Loucy (cell line): Measurements from ENCODE around the gene ZNF619.

Source experiments
- H2AFZ ChIP-seq: fragments of 200-600 bp; sonication (generic); 2 replicates; pipeline ENCODE4 v1.6.0; 2016; ENCODE audit warnings: antibody characterized with exemption, mild to moderate bottlenecking, low read length, moderate library complexity
- H3F3A ChIP-seq: fragments of 200-600 bp; 2 replicates; pipeline ENCODE4 v1.6.0; 2016; ENCODE audit warnings: antibody characterized with exemption, low read depth, mild to moderate bottlenecking
- H3K27me3 ChIP-seq: fragments of 200-600 bp; sonication (generic); 2 replicates; pipeline ENCODE4 v1.6.1; 2014; ENCODE audit warnings: low read length, mild to moderate bottlenecking; ENCODE audit not compliant: insufficient read depth, poor library complexity, severe bottlenecking
- H3K36me3 ChIP-seq: fragments of 200-600 bp; sonication (generic); 2 replicates; pipeline ENCODE4 v1.6.1; 2016; ENCODE audit warnings: low read length; ENCODE audit not compliant: insufficient read depth
- H3K4me1 ChIP-seq: fragments of 200-600 bp; sonication (generic); 2 replicates; pipeline ENCODE4 v1.5.1; 2014; ENCODE audit warnings: low read length, mild to moderate bottlenecking; ENCODE audit not compliant: insufficient read depth, poor library complexity, severe bottlenecking
- H3K4me2 ChIP-seq: fragments of 200-600 bp; sonication (generic); 2 replicates; pipeline ENCODE4 v1.6.0; 2014; ENCODE audit warnings: antibody characterized with exemption, low read length, low read depth, mild to moderate bottlenecking; ENCODE audit not compliant: poor library complexity, severe bottlenecking
- H3K4me3 ChIP-seq: fragments of 200-600 bp; sonication (generic); 2 replicates; pipeline ENCODE4 v1.5.1; 2014; ENCODE audit warnings: low read length, mild to moderate bottlenecking, mixed read lengths; ENCODE audit not compliant: poor library complexity, severe bottlenecking
- H3K79me2 ChIP-seq: fragments of 200-600 bp; sonication (generic); 2 replicates; pipeline ENCODE4 v1.6.1; 2014; ENCODE audit warnings: low read length; ENCODE audit not compliant: insufficient read depth
- H3K9ac ChIP-seq: fragments of 200-600 bp; sonication (generic); 2 replicates; pipeline ENCODE4 v1.6.0; 2014; ENCODE audit warnings: mild to moderate bottlenecking, low read depth, low read length, moderate library complexity; ENCODE audit not compliant: poor library complexity, severe bottlenecking
- H3K9me2 ChIP-seq: fragments of 200-600 bp; sonication (generic); replicated peaks from 2 replicates; pipeline ENCODE4 v1.6.1; 2016; ENCODE audit warnings: low read depth, low read length, mixed read lengths
- H3K9me3 ChIP-seq: fragments of 200-600 bp; sonication (generic); 2 replicates; pipeline ENCODE4 v1.6.1; 2014; ENCODE audit warnings: mild to moderate bottlenecking, antibody characterized with exemption, low read length, low read depth; ENCODE audit not compliant: insufficient read depth
- H4K20me1 ChIP-seq: fragments of 200-600 bp; sonication (generic); 2 replicates; pipeline ENCODE4 v1.6.0; 2014; ENCODE audit warnings: antibody characterized with exemption, low read length, mild to moderate bottlenecking; ENCODE audit not compliant: insufficient read depth, poor library complexity, severe bottlenecking
- CTCF ChIP-seq: fragments of 200-600 bp; sonication (generic); conservative IDR thresholded peaks from 2 replicates; pipeline ENCODE4 v1.5.1; 2014; ENCODE audit warnings: mild to moderate bottlenecking, antibody characterized with exemption, low read length
- EZH2phosphoT487 ChIP-seq: fragments of 200-600 bp; IDR thresholded peaks from 2 replicates; pipeline ENCODE4 v1.6.1; 2018; ENCODE audit warnings: antibody characterized with exemption, mild to moderate bottlenecking, moderate library complexity, borderline replicate concordance

The ZNF619 gene

DNA sequence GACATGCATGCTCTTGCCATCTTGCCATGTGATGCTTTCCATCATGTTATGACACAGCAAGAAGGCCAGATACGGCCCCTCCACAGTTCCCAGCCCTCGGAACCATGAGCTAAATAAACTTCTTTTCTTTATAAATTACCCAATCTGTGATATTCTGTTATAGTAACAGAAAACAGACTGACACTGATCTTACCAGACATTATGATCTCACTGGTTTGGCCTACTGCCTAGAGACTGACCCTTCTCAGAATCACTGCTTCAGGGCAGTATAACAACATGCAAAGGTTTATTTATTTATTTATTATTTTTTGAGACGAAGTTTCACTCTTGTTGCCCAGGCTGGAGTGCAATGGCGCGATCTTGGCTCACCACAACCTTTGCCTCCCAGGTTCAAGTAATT is 14.0 kb downstream of the ZNF619 start:
- no peaks in the 10 kb centered on the region for H3K4me1 ChIP-seq
- H3K36me3 ChIP-seq, result peaks cover 12% of the 10 kb centered on the region; the same call in 1 of the 2 replicates
- H3K9me2 ChIP-seq, result no peaks in the 10 kb centered on the region
- H3K27me3 ChIP-seq, result no peaks in the 10 kb centered on the region
- no peak overlapping the region for H3K4me3 ChIP-seq
- no peak overlapping the region for H3K4me2 ChIP-seq
- peaks cover 16% of the 10 kb centered on the region; the same call in 1 of the 2 replicates for H3K9me3 ChIP-seq
- no peaks in the 10 kb centered on the region for H4K20me1 ChIP-seq
- H3F3A ChIP-seq, result no peaks in the 10 kb centered on the region
- no peaks in the 10 kb centered on the region for H3K79me2 ChIP-seq
- no peak overlapping the region for H3K9ac ChIP-seq
- TF ChIP-seq EZH2phosphoT487 (no peak), CTCF (no peak)
- H2AFZ ChIP-seq, result no peak overlapping the region

DNA sequence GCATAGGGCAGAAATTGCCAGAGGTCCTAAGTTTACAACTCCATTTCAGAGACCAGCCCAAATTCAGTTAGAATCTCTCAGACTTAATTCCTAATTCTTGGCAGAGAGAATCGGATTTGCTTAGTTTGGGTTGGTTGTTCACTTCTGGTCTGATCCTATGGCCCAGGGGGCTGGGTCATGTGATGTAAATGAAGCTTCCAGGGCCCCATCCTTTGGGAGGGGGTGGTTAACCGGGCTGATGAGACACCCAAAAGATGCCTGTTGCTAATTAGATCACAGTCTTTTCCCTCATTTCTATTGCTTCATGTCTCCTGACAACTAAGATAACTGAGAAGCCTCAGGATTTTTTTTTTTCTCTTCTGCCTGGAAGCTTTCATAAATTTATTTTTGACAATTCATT is 17.8 kb downstream of the ZNF619 start:
- H3K9me3 ChIP-seq, result no peaks in the 10 kb centered on the region

DNA sequence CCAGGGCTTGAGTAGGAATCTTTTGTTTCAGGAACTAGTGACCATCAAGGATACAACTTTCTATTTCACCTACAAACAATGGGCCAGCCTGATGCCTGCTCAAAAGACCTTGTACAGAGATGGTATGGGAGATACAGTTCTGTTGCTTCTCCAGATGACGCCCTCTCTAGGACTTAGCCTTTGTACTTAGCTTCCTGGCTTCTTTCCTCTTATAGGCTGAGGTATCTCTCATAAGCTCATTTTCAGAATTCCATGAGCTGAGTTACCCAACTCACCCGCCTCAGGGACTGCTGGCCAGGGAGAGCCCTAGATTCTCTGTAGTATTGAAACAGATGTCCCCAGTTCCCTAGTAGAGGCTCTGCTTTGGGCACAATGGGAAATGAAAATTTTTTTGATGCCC is 20.4 kb downstream of the ZNF619 start:
- Histone ChIP-seq H2AFZ (no peak overlapping the region), H3K36me3 (no peaks in the 10 kb centered on the region), H3K27me3 (no peaks in the 10 kb centered on the region), H4K20me1 (no peaks in the 10 kb centered on the region), H3F3A (no peaks in the 10 kb centered on the region), H3K4me3 (no peak overlapping the region), H3K4me1 (no peaks in the 10 kb centered on the region), H3K9me3 (no peaks in the 10 kb centered on the region), H3K4me2 (no peak overlapping the region), H3K79me2 (no peaks in the 10 kb centered on the region), H3K9me2 (no peaks in the 10 kb centered on the region), H3K9ac (no peak overlapping the region)
- TF ChIP-seq EZH2phosphoT487 (no peak), CTCF (no peak)

More for the DNA sequence above, 17.8 kb downstream of the ZNF619 start:
- TF ChIP-seq EZH2phosphoT487 (no peak), CTCF (no peak)
- Histone ChIP-seq H2AFZ (no peak overlapping the region), H3K36me3 (no peaks in the 10 kb centered on the region), H3K9ac (no peak overlapping the region), H3K4me1 (no peaks in the 10 kb centered on the region), H3K9me2 (no peaks in the 10 kb centered on the region), H3K27me3 (no peaks in the 10 kb centered on the region), H3F3A (no peaks in the 10 kb centered on the region), H3K4me3 (no peak overlapping the region), H4K20me1 (no peaks in the 10 kb centered on the region), H3K4me2 (no peak overlapping the region), H3K79me2 (no peaks in the 10 kb centered on the region)
